Iris pigment epithelial cell (primary cell): ENCODE results near the gene DGKH.

Experiments
- DNase-seq: peaks from one replicate; pipeline ENCODE4 v3.0.0-alpha.2; 2011; ENCODE audit warnings: low read depth

Gene DGKH

DNA sequence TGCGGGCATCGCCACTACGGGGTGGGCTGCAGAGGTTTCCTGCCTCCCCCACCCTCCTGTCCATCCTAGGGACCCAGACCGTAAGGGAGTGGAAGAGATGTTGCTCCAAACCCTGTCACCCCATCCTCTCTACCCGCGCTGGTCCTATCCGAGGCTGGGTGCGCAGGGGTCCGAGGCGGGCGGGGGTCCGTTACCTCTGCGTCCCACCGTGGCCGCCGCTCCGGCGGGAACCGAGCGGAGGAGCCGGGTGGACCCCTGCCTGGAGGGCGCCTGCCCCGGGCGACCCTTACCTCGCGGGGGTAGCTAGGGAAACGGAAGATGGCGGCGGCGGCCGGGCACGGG is at the start of gene DGKH:
DGKH (plus strand) TSS at position 307 of the 342 bp plus-strand sequence. CDS start 126 bp downstream, outside the sequence.
- DNase-seq: peak; percentile 31

- no peak for DNase-seq
Measured at GRCh38 chr13:42000846-42001245, 47.6 kb upstream of the DGKH start.

GRCh38 chr13:42001580-42001979 is 46.9 kb upstream of the DGKH start:
- peak; percentile 94 for DNase-seq

- no peak for DNase-seq
Measured at GRCh38 chr13:42002066-42002465, 46.4 kb upstream of the DGKH start.

DNA sequence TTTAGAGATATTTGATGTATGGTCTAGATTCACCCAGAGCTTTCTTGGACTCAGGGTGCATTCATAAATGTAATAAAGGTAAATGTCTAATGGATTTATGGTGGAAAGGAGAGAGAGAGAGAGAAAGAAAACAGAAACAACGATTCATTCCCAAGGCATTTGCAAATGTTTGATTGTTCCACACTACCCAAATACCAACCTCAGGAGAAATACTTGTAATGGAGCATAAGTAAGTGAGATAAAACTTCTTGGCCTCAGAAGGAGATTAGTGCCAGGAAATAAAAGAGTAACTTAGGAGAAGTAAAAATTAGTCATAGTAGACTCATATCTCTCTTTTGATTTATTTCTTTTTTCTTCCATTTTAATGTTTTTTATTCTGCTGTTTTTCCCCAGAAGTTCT is 40.6 kb upstream of the DGKH start:
- DNase-seq: peak; percentile 81

GRCh38 chr13:42009057-42009456 is 39.4 kb upstream of the DGKH start:
- no peak for DNase-seq

GRCh38 chr13:42011601-42012350 is 36.7 kb upstream of the DGKH start:
- DNase-seq: peak; percentile 8

DNA sequence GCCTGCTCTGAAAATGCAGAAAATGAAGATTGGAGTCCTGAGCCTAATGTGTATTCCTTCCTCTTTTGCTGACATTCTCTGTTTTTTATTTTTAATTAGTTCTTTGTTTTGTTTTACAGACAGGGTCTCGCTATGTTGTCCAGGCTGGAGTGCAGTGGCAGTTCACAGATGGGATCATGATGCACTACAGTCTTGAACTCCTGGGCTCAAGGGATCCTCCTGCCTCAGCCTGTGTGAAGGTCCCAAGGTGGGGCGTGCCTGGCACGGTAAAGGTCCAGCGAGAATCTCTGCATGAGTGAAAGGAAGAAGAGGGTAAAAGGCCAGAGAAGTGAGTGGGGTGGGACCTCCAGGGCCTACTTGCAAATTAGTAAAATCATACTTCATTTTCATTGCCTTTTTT is 34.3 kb upstream of the DGKH start:
- no peak for DNase-seq

GRCh38 chr13:42017264-42017663 is 31.2 kb upstream of the DGKH start:
- no peak for DNase-seq

DNA sequence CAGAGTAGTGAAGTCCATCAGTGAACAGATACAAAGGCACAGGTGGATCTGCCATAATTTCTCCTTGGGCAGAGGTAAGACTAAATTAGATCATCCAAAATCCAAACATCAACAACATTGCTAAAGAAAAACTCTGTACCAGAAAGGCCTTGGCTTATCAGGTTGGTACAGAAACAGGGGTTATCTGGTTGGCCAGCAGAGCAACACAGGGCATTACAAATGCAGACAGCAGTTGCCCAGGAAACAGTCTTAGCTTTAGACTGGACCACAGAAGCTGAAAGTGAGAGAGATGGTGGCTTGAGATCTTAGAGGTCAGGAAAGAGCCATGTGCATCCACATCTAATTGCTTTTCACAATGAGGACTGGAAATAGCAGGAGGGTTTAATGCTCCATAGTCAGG is 26.6 kb upstream of the DGKH start:
- no peak for DNase-seq

DNA sequence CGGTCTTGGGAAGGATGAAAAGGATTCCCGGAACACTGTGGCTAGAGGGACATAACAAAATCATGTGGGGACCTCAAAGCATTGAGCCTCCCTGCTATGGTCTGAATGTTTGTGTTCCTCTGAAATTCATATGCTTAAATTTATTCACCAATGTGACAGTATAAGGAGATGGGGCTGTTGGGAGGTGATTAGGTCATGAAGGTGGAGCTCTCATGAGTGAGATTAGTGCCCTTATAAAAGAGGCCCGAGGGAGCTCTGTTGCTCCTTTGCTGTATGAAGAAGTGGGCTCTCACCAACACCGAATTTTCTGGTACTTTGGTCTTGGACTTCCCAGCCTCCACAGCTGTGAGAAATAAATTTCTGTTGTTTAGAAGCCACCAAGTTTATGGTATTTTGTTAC is 26.1 kb upstream of the DGKH start:
- DNase-seq: no peak

GRCh38 chr13:42022796-42023493 is 25.5 kb upstream of the DGKH start:
- no peak for DNase-seq

- no peak for DNase-seq
Measured at GRCh38 chr13:42027286-42027685, 21.2 kb upstream of the DGKH start.

GRCh38 chr13:42028113-42028799 is 20.2 kb upstream of the DGKH start:
- DNase-seq: peak; percentile 17

- peak; percentile 25 for DNase-seq
Measured at GRCh38 chr13:42035905-42036521, 12.4 kb upstream of the DGKH start.

DNA sequence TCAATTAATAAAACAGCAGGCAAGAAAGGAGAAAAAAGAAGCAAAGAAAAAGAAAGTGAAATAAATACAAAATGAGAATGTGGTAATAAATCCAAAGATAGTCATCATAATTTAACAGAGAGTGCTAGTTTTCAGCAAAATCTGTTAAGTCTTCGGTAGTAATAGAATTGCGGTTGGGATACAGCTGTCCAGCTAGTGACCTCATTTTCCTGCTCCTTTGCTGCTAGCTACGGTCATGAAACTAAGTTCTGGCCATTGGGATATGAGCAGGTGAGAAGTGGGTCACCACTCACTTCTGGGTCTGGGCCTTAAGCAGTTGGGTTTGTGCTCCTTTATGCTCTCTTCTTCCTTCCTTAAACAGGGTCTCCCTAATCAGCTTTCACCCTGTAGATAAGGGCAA is 11.7 kb upstream of the DGKH start:
- no peak for DNase-seq

- DNase-seq: no peak
Measured at GRCh38 chr13:42038661-42039456, 9.6 kb upstream of the DGKH start.

DNA sequence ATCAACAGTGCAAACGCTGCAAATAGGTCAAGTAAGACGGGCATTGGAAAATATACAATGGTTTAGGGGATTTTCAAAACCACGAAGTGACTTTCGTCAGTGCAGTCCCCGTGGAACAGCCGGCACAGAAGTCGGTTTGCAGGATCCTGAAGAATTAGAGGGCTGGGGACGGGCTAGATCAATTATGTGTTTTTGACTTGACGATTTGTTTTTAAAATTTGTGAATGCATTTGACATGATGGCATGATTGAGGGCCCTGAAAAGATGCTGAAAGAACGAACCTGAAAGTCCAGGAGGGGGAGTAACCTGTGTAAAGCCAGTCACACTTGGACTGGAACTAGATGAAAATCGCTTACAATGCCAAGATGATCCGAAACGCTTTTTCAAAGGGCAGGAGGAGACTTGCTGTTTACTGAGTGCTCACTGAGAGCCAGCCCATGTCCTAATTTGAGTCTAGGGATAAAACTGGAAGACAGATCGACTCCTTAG is 8.9 kb upstream of the DGKH start:
- DNase-seq: no peak

GRCh38 chr13:42039946-42040729 is 8.3 kb upstream of the DGKH start:
- DNase-seq: peak; percentile 86

GRCh38 chr13:42040730-42041010 is 7.8 kb upstream of the DGKH start:
- DNase-seq: no peak

GRCh38 chr13:42041011-42041683 is 7.3 kb upstream of the DGKH start:
- peak; percentile 65 for DNase-seq
